Measurements from ENCODE around the gene DOLPP1. TPM values are rescaled to one million over a fixed set of nuclear protein-coding genes. Genes with fewer than 3 reads are reported as not detected.
"Not testable (repeated sequence)": the region's sequence is repeated elsewhere in the genome, so short reads cannot be mapped to it uniquely, and the experiment has no call there.

The DOLPP1 gene
- total RNA-seq, 1 donor from 2014 or later: 15.5 TPM

- Histone ChIP-seq H3K27me3 (ENCODE audit: control insufficient read depth, insufficient read depth, low read length) (no peaks in the 10 kb centered on the region), H3K4me3 (ENCODE audit: low read depth, low read length) (peak overlapping the region; percentile 85), H3K36me3 (ENCODE audit: control insufficient read depth, insufficient read depth, low read length) (peaks cover 1% of the 10 kb centered on the region)
- no peak for DNase-seq (ENCODE audit: low read depth)
- no peak for TF ChIP-seq CTCF (IDR thresholded peaks at IDR 0.05; ENCODE audit: insufficient read depth, low read length, poor library complexity, severe bottlenecking)
These were observed 28.6 kb downstream of the DOLPP1 start for GRCh38 chr9:129109537-129109903.

- no peak for DNase-seq (ENCODE audit: low read depth)
- H3K36me3 ChIP-seq (ENCODE audit: control insufficient read depth, insufficient read depth, low read length): peaks cover 1% of the 10 kb centered on the region
- TF ChIP-seq CTCF (IDR thresholded peaks at IDR 0.05; ENCODE audit: insufficient read depth, low read length, poor library complexity, severe bottlenecking): no peak
- no peaks in the 10 kb centered on the region for H3K27me3 ChIP-seq (ENCODE audit: control insufficient read depth, insufficient read depth, low read length)
- H3K4me3 ChIP-seq (ENCODE audit: low read depth, low read length): peak overlapping the region; percentile 85
These were observed 29.2 kb downstream of the DOLPP1 start for GRCh38 chr9:129109952-129110739.

GRCh38 chr9:129110740-129111527 is 30.0 kb downstream of the DOLPP1 start, which contains the start of the genes CRAT and PTPA:
Gene CRAT, minus strand, starts transcription at chr9:129110793. Its CDS starts 284 bp downstream, at chr9:129110509.
Gene PTPA, plus strand, starts transcription at chr9:129111415. Its CDS starts 186 bp downstream, at chr9:129111601.
- Histone ChIP-seq H3K27me3 (ENCODE audit: control insufficient read depth, insufficient read depth, low read length) (no peaks in the 10 kb centered on the region), H3K36me3 (ENCODE audit: control insufficient read depth, insufficient read depth, low read length) (peaks cover 1% of the 10 kb centered on the region), H3K4me3 (ENCODE audit: low read depth, low read length) (peak within 1 kb of the TSS; percentile 90)
- DNase-seq (ENCODE audit: low read depth): peak; percentile 63
- TF ChIP-seq CTCF (IDR thresholded peaks at IDR 0.05; ENCODE audit: insufficient read depth, low read length, poor library complexity, severe bottlenecking): no peak

- Histone ChIP-seq H3K4me3 (ENCODE audit: low read depth, low read length) (peak overlapping the region; percentile 90), H3K27me3 (ENCODE audit: control insufficient read depth, insufficient read depth, low read length) (no peaks in the 10 kb centered on the region), H3K36me3 (ENCODE audit: control insufficient read depth, insufficient read depth, low read length) (no peaks in the 10 kb centered on the region)
- no peak for TF ChIP-seq CTCF (IDR thresholded peaks at IDR 0.05; ENCODE audit: insufficient read depth, low read length, poor library complexity, severe bottlenecking)
- no peak for DNase-seq (ENCODE audit: low read depth)
These were observed 30.7 kb downstream of the DOLPP1 start for GRCh38 chr9:129111528-129112151.

- DNase-seq (ENCODE audit: low read depth); H3K36me3 ChIP-seq (ENCODE audit: control insufficient read depth, insufficient read depth, low read length); H3K27me3 ChIP-seq (ENCODE audit: control insufficient read depth, insufficient read depth, low read length): not testable (repeated sequence)
- peak overlapping the region; percentile 90 for H3K4me3 ChIP-seq (ENCODE audit: low read depth, low read length)
These were observed 31.6 kb downstream of the DOLPP1 start for GRCh38 chr9:129112526-129112925.

Measured in kidney epithelial cell (primary cell).